OCI-LY3 (cell line): Measurements from ENCODE around the gene TREH.

Experiments
- EZH2phosphoT487 ChIP-seq: fragments of 200-600 bp; shearing (Covaris generic); IDR thresholded peaks from 2 replicates; pipeline ENCODE4 v1.6.1; 2018; ENCODE audit warnings: antibody characterized with exemption, mixed run types, low read depth
- TF ChIP-seq, protein P1 (sequence below): fragments of 200-600, 300-600 bp; sonication (generic); IDR thresholded peaks from 2 replicates; pipeline ENCODE4 v1.5.1; 2014; ENCODE audit warnings: antibody characterized with exemption, low read length, low read depth

DNA sequence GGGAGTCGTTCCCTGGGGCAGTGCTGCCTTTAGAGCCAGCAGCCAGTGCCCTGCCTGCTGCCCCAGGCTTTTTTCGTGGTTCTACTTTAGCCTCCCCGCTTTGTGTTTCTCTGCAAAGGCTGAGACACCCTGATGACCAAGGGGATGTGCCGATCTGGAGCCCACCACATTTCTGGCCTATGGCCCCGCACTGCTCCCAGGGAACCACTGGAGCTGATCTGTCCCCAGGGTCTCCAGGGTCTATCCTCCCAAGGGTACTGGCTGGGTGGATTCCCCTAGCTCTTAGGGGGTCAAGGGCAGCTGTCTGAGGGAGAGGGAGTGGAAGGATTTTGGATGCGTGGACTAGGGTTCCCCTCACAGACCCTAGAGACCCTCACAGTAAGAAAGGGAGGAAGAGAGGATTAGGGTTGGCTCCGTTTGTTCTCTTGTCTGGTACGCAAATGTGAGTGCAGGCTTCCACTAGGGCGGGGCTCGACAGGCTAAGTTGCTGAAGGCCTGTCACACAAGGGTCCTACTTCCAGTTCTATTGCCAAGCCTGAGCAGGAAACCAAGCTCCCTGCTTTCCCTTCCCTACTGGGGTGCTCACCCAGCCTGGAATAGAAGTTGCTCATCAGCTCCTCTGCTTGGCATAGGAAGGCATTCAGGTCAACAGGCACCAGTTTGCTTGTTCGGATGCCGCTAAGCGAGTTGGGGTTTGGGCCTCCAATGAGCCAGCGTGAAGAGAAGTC is 19.3 kb downstream of the TREH start:
- TF ChIP-seq, protein P1, sequence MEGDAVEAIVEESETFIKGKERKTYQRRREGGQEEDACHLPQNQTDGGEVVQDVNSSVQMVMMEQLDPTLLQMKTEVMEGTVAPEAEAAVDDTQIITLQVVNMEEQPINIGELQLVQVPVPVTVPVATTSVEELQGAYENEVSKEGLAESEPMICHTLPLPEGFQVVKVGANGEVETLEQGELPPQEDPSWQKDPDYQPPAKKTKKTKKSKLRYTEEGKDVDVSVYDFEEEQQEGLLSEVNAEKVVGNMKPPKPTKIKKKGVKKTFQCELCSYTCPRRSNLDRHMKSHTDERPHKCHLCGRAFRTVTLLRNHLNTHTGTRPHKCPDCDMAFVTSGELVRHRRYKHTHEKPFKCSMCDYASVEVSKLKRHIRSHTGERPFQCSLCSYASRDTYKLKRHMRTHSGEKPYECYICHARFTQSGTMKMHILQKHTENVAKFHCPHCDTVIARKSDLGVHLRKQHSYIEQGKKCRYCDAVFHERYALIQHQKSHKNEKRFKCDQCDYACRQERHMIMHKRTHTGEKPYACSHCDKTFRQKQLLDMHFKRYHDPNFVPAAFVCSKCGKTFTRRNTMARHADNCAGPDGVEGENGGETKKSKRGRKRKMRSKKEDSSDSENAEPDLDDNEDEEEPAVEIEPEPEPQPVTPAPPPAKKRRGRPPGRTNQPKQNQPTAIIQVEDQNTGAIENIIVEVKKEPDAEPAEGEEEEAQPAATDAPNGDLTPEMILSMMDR, result no peak
- no peak for TF ChIP-seq EZH2phosphoT487
